ENCODE data around the gene C2CD4C. TPM values are rescaled to one million over a fixed set of nuclear protein-coding genes. Genes with fewer than 3 reads are reported as not detected.
"Not testable (repeated sequence)": the region's sequence is repeated elsewhere in the genome, so short reads cannot be mapped to it uniquely, and the experiment has no call there.

Gene C2CD4C
- total RNA-seq, 2 experiments from 2014 or later = 0.09 to 0.11 TPM

DNA sequence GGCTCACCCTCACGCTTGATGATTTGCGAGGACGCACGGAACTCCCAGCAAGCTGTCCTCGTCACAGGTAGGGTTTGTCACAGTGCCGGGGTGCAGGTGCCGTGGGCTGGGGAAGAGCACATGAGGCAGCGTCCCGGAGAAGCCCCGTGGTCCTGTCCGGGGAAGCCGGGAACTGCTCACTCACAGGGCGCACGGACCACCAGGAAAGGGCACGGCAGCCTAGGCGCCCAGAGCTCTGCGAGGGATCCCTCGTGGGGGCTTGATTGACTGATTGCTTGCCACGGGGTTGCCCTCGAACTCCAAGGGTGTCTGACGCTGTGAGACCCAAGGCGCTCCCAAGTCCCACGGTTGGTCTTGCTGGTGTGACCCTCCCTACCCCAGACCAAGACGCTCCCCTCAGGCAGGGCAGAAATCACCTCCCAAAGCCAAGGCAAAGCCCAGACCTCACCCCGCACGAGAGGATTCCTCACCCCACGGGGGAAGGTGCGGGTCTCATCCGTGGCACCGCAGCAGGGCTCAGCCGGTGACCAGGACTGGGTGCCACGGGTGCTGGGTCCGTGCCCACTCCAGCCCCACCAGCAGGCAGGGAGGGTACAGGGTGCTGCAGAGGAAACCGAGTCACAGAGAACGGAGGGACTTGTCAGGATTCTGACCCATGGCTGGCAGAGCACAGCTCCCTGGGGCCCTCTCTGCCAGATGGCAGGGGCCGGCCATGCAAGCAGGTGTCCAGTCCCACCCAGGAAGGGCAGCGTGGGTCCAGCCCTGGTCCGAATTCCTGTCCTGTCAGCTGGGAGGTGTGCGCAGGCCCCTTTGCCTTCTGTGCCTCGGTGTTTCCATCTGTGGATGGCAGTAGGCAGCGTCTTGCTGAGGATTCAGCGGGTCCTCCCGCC lies 7.7 kb downstream of the C2CD4C start:
- no peaks in the 10 kb centered on the region for H3K36me3 Mint-ChIP-seq (ENCODE audit: low read depth)
- CTCF ChIA-PET = no interaction called here
- no peak overlapping the region for H3K27ac Mint-ChIP-seq

DNA sequence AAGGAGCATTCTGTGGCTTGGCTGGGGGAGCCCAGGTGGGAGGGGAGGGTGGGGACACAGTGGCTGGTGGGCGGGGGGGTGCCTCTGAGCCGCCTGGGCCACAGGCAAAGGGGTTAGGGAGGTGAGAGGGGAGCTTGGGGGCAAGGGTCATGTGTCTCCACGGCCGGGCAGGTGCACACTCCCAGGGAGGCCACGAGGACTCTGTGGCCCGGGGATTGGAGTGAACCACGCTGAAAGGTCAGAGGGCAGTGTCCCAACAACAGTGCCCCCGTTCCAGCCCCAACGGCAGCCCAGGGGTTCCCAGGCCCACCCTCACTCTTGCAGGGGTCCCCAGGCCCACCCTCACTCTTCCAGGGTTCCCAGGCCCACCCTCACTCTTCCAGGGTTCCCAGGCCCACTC lies 9.6 kb downstream of the C2CD4C start:
- H3K4me1 Mint-ChIP-seq = no peaks in the 10 kb centered on the region
- ChIA-PET POLR2A (no interaction called here), CTCF (no interaction called here)
- H3K27me3 Mint-ChIP-seq = peaks cover 9% of the 10 kb centered on the region
- DNase-seq = no peak
- ATAC-seq = no peak
- H3K27ac Mint-ChIP-seq = no peak overlapping the region
- intact Hi-C loops (cut with DNase I, micrococcal nuclease) = no loop called here
- H3K9me3 Mint-ChIP-seq (ENCODE audit: low read depth) = peaks cover 8% of the 10 kb centered on the region
- no peak overlapping the region for H3K4me3 Mint-ChIP-seq
- H3K36me3 Mint-ChIP-seq (ENCODE audit: low read depth) = no peaks in the 10 kb centered on the region

More for the DNA sequence above, 7.7 kb downstream of the C2CD4C start:
- no peaks in the 10 kb centered on the region for H3K9me3 Mint-ChIP-seq (ENCODE audit: low read depth)
- DNase-seq (no peak), ATAC-seq (no peak)
- intact Hi-C loops (cut with DNase I, micrococcal nuclease) = no loop called here
- peaks cover 9% of the 10 kb centered on the region for H3K27me3 Mint-ChIP-seq
- H3K4me3 Mint-ChIP-seq = no peak overlapping the region
- no peaks in the 10 kb centered on the region for H3K4me1 Mint-ChIP-seq
- POLR2A ChIA-PET = no interaction called here

DNA sequence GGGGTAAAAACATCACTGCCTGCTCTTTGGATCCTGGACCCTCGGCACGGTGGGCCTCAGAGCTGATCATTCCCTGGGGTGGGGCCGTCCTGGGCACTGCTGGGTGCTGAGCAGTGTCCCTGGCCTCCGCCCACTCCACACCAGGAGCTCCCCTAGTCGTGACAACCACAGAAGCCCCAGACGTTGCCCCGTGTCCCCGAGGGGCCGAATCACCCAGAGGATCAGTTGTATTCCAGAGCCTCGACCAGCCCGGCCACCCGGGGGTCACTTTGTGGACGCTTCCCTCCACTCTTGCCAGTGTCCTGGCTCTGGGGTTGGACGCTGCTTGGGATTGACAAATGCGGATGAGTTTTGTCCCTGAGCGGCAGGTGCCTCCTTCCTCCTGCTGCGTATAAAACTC lies 10.2 kb downstream of the C2CD4C start:
- DNase-seq = no peak
- no peak overlapping the region for H3K4me3 Mint-ChIP-seq
- peaks cover 9% of the 10 kb centered on the region for H3K27me3 Mint-ChIP-seq
- CTCF ChIA-PET = interaction anchor here (0.7 kb wide), 1 partner anchor 14 kb away, joined by 3 read pairs; no protein-coding TSS in a partner anchor
- H3K27ac Mint-ChIP-seq = no peak overlapping the region
- peaks cover 8% of the 10 kb centered on the region for H3K9me3 Mint-ChIP-seq (ENCODE audit: low read depth)
- ATAC-seq = no peak
- intact Hi-C loops (cut with DNase I, micrococcal nuclease) = no loop called here
- H3K4me1 Mint-ChIP-seq = no peaks in the 10 kb centered on the region
- H3K36me3 Mint-ChIP-seq (ENCODE audit: low read depth) = no peaks in the 10 kb centered on the region
- POLR2A ChIA-PET = no interaction called here

DNA sequence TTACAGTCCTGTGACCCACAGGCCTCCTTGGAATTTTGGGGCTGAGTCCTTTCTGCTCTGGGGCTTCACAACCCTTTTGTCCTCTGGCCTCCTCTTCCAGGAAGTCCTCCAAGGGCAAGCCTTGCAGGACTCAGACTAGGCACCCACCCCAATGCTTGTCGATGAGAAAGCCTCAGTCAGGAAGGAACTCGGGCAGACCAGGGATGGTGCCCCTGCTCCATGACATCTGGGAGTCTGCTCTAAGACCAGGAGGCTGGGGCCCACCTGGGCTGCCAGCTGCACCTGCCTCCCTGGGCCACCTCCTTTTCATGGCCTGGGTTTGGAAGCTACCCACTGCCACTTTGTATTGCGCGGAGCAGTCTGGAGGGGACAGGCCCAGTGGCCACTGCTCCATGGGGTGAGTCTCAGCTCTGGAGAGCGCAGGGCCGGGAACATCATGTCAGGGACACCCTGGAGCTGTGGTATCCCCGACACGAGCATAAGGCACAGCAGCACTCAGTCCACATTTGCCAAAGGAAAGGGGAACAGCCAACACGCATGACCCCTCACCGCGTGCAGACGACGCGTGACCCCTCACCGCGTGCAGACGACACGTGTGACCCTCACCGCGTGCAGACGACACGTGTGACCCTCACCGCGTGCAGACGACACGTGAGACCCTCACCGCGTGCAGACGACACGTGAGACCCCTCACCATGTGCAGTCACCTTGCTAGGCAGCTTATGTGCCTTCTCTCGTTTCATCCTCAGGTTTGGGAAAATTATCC lies 10.8 kb downstream of the C2CD4C start:
- no peak for ATAC-seq
- Mint-ChIP-seq H3K4me1 (no peaks in the 10 kb centered on the region), H3K36me3 (ENCODE audit: low read depth) (no peaks in the 10 kb centered on the region), H3K9me3 (ENCODE audit: low read depth) (peaks cover 12% of the 10 kb centered on the region), H3K27me3 (peaks cover 4% of the 10 kb centered on the region), H3K27ac (no peak overlapping the region), H3K4me3 (no peak overlapping the region)
- intact Hi-C loops (cut with DNase I, micrococcal nuclease) = no loop called here
- no peak for DNase-seq
- ChIA-PET POLR2A (no interaction called here), CTCF (interaction anchor here (0.7 kb wide), 1 partner anchor 14 kb away, joined by 3 read pairs; no protein-coding TSS in a partner anchor)

DNA sequence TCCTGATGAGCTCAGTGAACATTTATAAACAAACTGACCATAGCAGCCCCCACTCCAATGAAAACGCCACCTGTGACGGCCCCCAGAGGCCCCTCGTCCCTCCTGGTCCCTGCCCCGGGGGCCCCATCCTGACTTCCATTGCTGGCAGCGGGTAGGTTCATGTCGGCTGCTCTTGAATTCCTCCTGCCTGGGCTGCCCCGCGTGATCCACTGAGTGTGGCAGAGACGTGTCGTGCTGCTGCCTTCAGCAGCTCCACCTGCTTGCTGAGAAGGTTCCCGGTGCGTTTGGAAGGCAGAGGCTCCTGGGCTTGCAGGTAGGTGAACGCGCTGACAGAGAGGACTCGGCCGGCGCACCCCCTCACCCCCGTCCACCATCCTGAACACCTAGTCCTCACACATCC lies 11.6 kb downstream of the C2CD4C start:
- Mint-ChIP-seq H3K4me3 (no peak overlapping the region), H3K27me3 (no peaks in the 10 kb centered on the region), H3K4me1 (no peaks in the 10 kb centered on the region), H3K36me3 (ENCODE audit: low read depth) (no peaks in the 10 kb centered on the region), H3K9me3 (ENCODE audit: low read depth) (peaks cover 13% of the 10 kb centered on the region), H3K27ac (no peak overlapping the region)
- ATAC-seq (no peak), DNase-seq (no peak)
- ChIA-PET CTCF (no interaction called here), POLR2A (no interaction called here)
- intact Hi-C loops (cut with DNase I, micrococcal nuclease) = no loop called here

DNA sequence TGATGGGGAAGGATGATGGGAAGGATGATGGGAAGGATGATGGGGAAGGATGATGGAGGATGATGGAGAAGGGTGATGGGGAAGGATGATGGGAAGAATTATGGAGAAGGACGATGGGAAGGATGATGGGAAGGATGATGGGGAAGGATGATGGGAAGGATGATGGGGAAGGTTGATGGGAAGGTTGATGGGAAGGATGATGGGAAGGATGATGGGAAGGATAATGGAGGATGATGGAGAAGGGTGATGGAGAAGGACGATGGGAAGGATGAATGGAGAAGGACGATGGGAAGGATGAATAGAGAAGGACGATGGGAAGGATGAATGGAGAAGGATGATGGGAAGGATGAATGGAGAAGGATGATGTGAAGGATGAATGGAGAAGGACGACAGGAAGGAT lies 13.5 kb downstream of the C2CD4C start:
- H3K4me3 Mint-ChIP-seq = no peak overlapping the region
- no peak overlapping the region for H3K27ac Mint-ChIP-seq
- H3K27me3 Mint-ChIP-seq = no peaks in the 10 kb centered on the region
- ATAC-seq (no peak), DNase-seq (no peak)
- CTCF ChIA-PET = no interaction called here
- peaks cover 13% of the 10 kb centered on the region for H3K9me3 Mint-ChIP-seq (ENCODE audit: low read depth)
- POLR2A ChIA-PET = no interaction called here
- H3K36me3 Mint-ChIP-seq (ENCODE audit: low read depth) = no peaks in the 10 kb centered on the region
- H3K4me1 Mint-ChIP-seq = no peaks in the 10 kb centered on the region
- intact Hi-C loops (cut with DNase I, micrococcal nuclease) = no loop called here

DNA sequence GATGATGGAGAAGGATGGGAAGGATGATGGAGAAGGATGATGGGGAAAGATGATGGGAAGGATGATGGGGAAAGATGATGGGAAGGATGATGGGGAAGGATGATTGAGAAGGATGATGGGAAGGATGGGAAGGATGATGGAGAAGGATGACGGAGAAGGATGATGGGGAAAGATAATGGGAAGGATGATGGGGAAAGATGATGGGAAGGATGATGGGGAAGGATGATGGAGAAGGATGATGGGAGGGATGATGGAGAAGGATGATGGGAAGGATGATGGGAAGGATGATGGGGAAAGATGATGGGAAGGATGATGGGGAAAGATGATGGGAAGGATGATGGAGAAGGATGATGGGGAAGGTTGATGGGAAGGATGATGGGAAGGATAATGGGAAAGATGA lies 14.1 kb downstream of the C2CD4C start:
- H3K27ac Mint-ChIP-seq; H3K27me3 Mint-ChIP-seq; H3K4me3 Mint-ChIP-seq; CTCF ChIA-PET; ATAC-seq; DNase-seq; intact Hi-C loops (cut with DNase I, micrococcal nuclease); H3K4me1 Mint-ChIP-seq; POLR2A ChIA-PET; H3K36me3 Mint-ChIP-seq (ENCODE audit: low read depth): not testable (repeated sequence)
- H3K9me3 Mint-ChIP-seq (ENCODE audit: low read depth) = peaks cover 13% of the 10 kb centered on the region

DNA sequence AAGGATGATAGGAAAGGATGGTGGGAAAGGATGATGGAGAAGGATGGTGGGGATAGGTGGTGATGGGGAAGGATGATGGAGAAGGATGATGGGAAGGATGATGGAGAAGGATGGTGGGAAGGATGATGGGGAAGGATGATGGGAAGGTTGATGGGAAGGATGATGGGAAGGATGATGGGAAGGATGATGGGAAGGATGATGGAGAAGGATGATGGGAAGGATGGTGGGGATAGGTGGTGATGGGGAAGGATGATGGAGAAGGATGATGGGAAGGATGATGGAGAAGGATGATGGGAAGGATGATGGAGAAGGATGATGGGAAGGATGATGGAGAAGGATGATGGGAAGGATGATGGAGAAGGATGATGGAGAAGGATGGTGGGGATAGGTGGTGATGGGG lies 15.4 kb downstream of the C2CD4C start:
- POLR2A ChIA-PET; H3K36me3 Mint-ChIP-seq (ENCODE audit: low read depth); H3K4me1 Mint-ChIP-seq; intact Hi-C loops (cut with DNase I, micrococcal nuclease); H3K27me3 Mint-ChIP-seq; DNase-seq; CTCF ChIA-PET; ATAC-seq: not testable (repeated sequence)
- H3K27ac Mint-ChIP-seq = peak overlapping the region; percentile 19
- peak overlapping the region; percentile 18 for H3K4me3 Mint-ChIP-seq
- H3K9me3 Mint-ChIP-seq (ENCODE audit: low read depth) = peaks cover 13% of the 10 kb centered on the region

DNA sequence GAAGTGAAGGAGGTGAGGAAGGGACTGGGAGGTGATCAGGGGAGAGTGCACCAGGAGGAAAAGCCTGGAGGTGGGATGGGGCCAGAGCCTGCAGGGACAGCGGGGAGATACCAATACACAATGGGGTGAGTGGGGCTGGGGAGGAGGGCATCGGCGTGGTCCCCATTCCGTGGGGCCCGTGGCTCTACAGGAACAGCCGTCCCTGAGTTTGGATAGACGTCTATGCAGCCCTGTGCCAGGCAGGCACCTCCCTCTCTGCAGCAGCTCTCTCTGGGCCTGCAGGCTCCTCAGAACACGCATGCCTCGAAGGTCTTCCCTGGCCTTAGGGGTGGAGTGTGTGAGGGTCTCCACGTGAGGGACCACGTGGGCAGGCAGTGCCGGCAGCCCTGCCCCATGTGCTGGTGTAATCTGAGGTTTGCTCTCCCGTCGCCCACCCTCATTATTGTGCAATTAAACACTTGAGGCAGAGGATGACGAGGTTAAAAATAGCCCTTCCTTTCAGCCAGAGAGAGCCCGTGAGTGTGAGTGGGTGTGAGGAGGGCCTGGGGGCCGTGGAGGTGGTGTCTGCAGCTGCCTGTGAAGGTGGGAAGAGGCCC lies 16.5 kb downstream of the C2CD4C start:
- ATAC-seq = no peak
- Mint-ChIP-seq H3K27me3 (peaks cover 4% of the 10 kb centered on the region), H3K4me3 (no peak overlapping the region), H3K9me3 (ENCODE audit: low read depth) (peaks cover 13% of the 10 kb centered on the region), H3K4me1 (no peaks in the 10 kb centered on the region), H3K27ac (no peak overlapping the region), H3K36me3 (ENCODE audit: low read depth) (no peaks in the 10 kb centered on the region)
- ChIA-PET POLR2A (no interaction called here), CTCF (no interaction called here)
- intact Hi-C loops (cut with DNase I, micrococcal nuclease) = loop anchor here in 1 of 2 experiments (1.0 kb wide), 1 partner anchor 88 kb away; no protein-coding TSS in a partner anchor
- no peak for DNase-seq

DNA sequence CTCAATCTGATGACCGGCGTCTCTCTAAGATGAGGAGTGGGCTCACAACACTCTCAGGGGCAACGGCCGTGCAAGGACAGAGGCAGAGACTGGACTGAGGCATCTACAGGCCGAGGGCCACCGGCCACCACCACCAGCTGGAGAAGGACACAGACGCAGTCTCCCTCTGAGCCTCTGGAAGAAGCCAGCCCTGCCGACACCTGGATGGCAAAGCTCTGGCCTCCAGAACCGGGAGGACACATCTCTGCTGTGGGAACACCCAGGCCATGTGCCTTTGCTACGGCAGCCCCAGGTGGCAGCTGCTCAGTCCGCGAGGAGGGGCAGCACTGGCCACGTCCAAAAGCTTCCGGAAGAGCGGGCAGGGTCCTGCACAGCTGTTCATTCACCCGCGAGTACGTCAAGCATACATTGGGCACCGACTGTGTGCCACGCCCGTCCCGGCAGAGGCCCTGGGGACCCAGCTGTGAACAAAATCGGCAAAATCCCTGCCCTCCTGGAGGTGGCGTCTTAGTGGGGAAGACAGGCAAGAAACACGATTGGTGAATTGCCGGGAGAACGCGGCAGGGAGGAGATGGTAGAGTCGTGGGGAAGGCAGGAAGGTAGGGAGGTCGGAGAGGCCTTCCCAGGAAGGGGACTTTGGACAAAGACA lies 17.1 kb downstream of the C2CD4C start:
- Mint-ChIP-seq H3K27ac (no peak overlapping the region), H3K9me3 (ENCODE audit: low read depth) (peaks cover 13% of the 10 kb centered on the region), H3K4me1 (no peaks in the 10 kb centered on the region), H3K4me3 (no peak overlapping the region), H3K27me3 (peaks cover 5% of the 10 kb centered on the region), H3K36me3 (ENCODE audit: low read depth) (no peaks in the 10 kb centered on the region)
- DNase-seq = no peak
- no peak for ATAC-seq
- CTCF ChIA-PET = no interaction called here
- intact Hi-C loops (cut with DNase I, micrococcal nuclease) = loop anchor here in 1 of 2 experiments (1.0 kb wide), 1 partner anchor 88 kb away; no protein-coding TSS in a partner anchor
- POLR2A ChIA-PET = no interaction called here

DNA sequence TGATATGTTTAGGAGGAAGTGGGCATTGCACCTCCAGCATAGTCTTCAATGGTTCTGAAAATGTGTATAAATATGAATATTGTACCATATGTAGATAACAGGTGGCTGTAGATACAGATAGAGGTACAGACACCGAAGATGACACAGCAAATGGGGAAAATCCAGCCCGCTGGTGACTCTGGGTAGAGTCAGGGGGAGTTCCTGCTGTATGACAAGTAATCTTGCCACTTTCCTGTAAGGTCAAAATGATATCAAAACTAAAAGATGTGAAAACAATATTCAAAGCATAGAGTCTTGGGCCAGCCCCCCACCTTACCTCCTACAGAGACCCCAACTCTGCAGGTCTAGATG lies 17.8 kb downstream of the C2CD4C start:
- intact Hi-C loops (cut with DNase I, micrococcal nuclease) = no loop called here
- Mint-ChIP-seq H3K27ac (no peak overlapping the region), H3K27me3 (peaks cover 9% of the 10 kb centered on the region), H3K4me1 (no peaks in the 10 kb centered on the region), H3K36me3 (ENCODE audit: low read depth) (no peaks in the 10 kb centered on the region), H3K9me3 (ENCODE audit: low read depth) (peaks cover 13% of the 10 kb centered on the region), H3K4me3 (no peak overlapping the region)
- ChIA-PET CTCF (no interaction called here), POLR2A (no interaction called here)
- ATAC-seq (peak; percentile 83), DNase-seq (peak; percentile 47)

All from activated CD4-positive, alpha-beta T cell treated with anti-CD3 and anti-CD28 coated beads for 36 hours (primary cell).